Liver (tissue), 9 donors: ENCODE measurements around the gene TMEM86A. TPM values are rescaled to one million over a fixed set of nuclear protein-coding genes. Genes with fewer than 3 reads are reported as not detected.

Experiments
- DNase-seq: peaks from one replicate; pipeline ENCODE4 v3.0.0-alpha.2; 2017; ENCODE audit warnings: low spot score
- H3K27ac ChIP-seq, 2 donors: one replicate each; pipeline ENCODE4 v1.7.0; 2013; ENCODE audit warnings: inconsistent platforms in 2 of 2, low read length in 2 of 2, control low read depth in 1 of 2, low read depth in 1 of 2, mild to moderate bottlenecking in 1 of 2
- H3K27me3 ChIP-seq, 4 donors: one replicate each; pipeline versions ENCODE4 v1.6.1 to v1.7.0; 2013; ENCODE audit warnings: low read length in 3 of 4, inconsistent platforms in 1 of 4, mild to moderate bottlenecking in 1 of 4, moderate library complexity in 1 of 4; ENCODE audit not compliant: control insufficient read depth in 4 of 4, insufficient read depth in 4 of 4
- H3K36me3 ChIP-seq, 4 donors: one replicate each; pipeline versions ENCODE4 v1.6.1 to v1.7.0; 2013; ENCODE audit warnings: low read length in 3 of 4, mild to moderate bottlenecking in 3 of 4, low read depth in 1 of 4, moderate library complexity in 1 of 4; ENCODE audit not compliant: control insufficient read depth in 4 of 4, insufficient read depth in 3 of 4
- H3K4me1 ChIP-seq, 4 donors: one replicate each; pipeline versions ENCODE4 v1.6.1 to v1.7.0; 2013; ENCODE audit warnings: low read length in 3 of 4, mild to moderate bottlenecking in 3 of 4, moderate library complexity in 1 of 4; ENCODE audit not compliant: control insufficient read depth in 4 of 4, insufficient read depth in 4 of 4
- H3K4me3 ChIP-seq, 3 donors: one replicate each; pipeline versions ENCODE4 v1.6.1 to v1.7.0; 2013; ENCODE audit warnings: low read length in 3 of 3, control low read depth in 1 of 3, low read depth in 1 of 3, mild to moderate bottlenecking in 1 of 3
- H3K9ac ChIP-seq, 2 donors: one replicate each; pipeline ENCODE4 v1.7.0; 2013; ENCODE audit warnings: low read length in 2 of 2, mild to moderate bottlenecking in 2 of 2, moderate library complexity in 2 of 2, control low read depth in 1 of 2, low read depth in 1 of 2
- H3K9me3 ChIP-seq, 4 donors: one replicate each; pipeline versions ENCODE4 v1.6.1 to v1.7.0; 2013; ENCODE audit warnings: low read length in 3 of 4; ENCODE audit not compliant: control insufficient read depth in 4 of 4
- EGR1 ChIP-seq, 2 donors: IDR thresholded peaks; 2 replicates each; pipeline ENCODE4 v1.6.1; 2016 to 2018; ENCODE audit warnings: antibody characterized with exemption in 2 of 2, low read depth in 2 of 2
- FOXA1 ChIP-seq: IDR thresholded peaks from 2 replicates; pipeline ENCODE4 v1.6.1; 2016; ENCODE audit warnings: antibody characterized with exemption
- FOXA2 ChIP-seq: IDR thresholded peaks from 2 replicates; pipeline ENCODE4 v1.6.1; 2016; ENCODE audit warnings: antibody characterized with exemption
- HNF4A ChIP-seq, 2 donors: conservative IDR thresholded peaks; 2 replicates each; pipeline ENCODE4 v1.6.1; 2016; ENCODE audit warnings: antibody characterized with exemption in 2 of 2, mild to moderate bottlenecking in 2 of 2
- HNF4G ChIP-seq: IDR thresholded peaks from 2 replicates; pipeline ENCODE4 v1.6.1; 2016; ENCODE audit warnings: antibody characterized with exemption
- NR2F2 ChIP-seq: IDR thresholded peaks from 2 replicates; pipeline ENCODE4 v1.6.1; 2016; ENCODE audit warnings: antibody characterized with exemption
- RAD21 ChIP-seq, 2 donors: IDR thresholded peaks; 2 replicates each; pipeline ENCODE4 v1.6.1; 2016; ENCODE audit warnings: antibody characterized with exemption in 2 of 2, mild to moderate bottlenecking in 2 of 2
- RXRA ChIP-seq, 2 donors: IDR thresholded peaks; 2 replicates each; pipeline ENCODE4 v1.6.1; 2017 to 2018; ENCODE audit warnings: antibody characterized with exemption in 2 of 2, mild to moderate bottlenecking in 1 of 2
- TAF1 ChIP-seq: conservative IDR thresholded peaks from 2 replicates; pipeline ENCODE4 v1.6.1; 2016; ENCODE audit warnings: antibody characterized with exemption, mild to moderate bottlenecking
- YY1 ChIP-seq: IDR thresholded peaks from 2 replicates; pipeline ENCODE4 v1.6.1; 2016; ENCODE audit warnings: antibody characterized with exemption, mild to moderate bottlenecking
- WGBS: extraction: QIAGEN DNeasy Blood & Tissue Kit; methylation state at CpG from one replicate; pipeline ENCODE4 v1.1.7; 2013; 5-methylcytosine and 5-hydroxymethylcytosine counted together
- polyA plus RNA-seq, 2 donors: library from polyadenylated mRNA; stranded (reverse) in 1 of 2; unstranded in 1 of 2; fragments of 200-250 nt in 1 of 2; fragments of >200 nt in 1 of 2; fragmentation: Nextera tagmentation in 1 of 2; extraction: Ambion mirVana in 1 of 2; gene quantifications; one replicate each; pipeline versions ENCODE4 v1.2.1 to v1.2.3, GENCODE V29; 2013 to 2015
- total RNA-seq, 2 donors: library from RNA; depleted of rRNA; stranded (reverse); fragments of >200 nt; gene quantifications; one replicate each; pipeline ENCODE4 v1.2.3, GENCODE V29; 2014
- TF ChIP-seq, protein P1 (sequence below): fragments of 150-350 bp; IDR thresholded peaks from 2 replicates; pipeline ENCODE4 v1.5.1; 2017; ENCODE audit warnings: improper control_type of control experiment, low read depth, low read length; ENCODE audit not compliant: missing input control
- TF ChIP-seq, protein P2 (sequence below): IDR thresholded peaks from 2 replicates; pipeline ENCODE4 v1.6.1; 2016; ENCODE audit warnings: antibody characterized with exemption
- TF ChIP-seq, protein P3 (sequence below): IDR thresholded peaks from 2 replicates; pipeline ENCODE4 v1.6.1; 2016; ENCODE audit warnings: antibody characterized with exemption
- TF ChIP-seq, protein P4 (sequence below): IDR thresholded peaks from 2 replicates; pipeline ENCODE4 v1.6.1; 2016; ENCODE audit warnings: antibody characterized with exemption
- donor health status: healthy.
- donor health status: healthy.
- donor health status: healthy.
- donor health status: healthy.
- donor health status: healthy.

TMEM86A gene
- total and polyA plus RNA-seq, 4 donors: 1.8 to 2.7 (median 2.0) TPM

DNA sequence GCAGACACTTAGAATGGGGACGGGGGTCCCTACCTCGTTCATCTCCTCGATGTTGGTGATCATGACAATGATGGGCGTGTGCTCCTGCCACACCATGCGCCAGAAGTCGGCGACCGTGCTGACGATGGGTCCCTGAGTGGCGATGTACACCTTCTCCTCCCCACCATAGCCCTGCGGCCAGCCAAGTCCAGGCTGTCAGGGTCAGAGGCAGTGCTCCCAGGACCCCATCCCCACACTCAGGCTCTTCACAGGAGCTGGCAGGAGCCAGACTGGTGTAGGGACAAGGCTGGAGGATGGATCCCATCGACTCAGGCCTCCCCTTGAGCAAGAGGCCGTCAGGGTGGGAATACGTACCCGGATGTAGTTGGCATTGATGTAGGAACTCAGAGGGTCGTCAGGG lies 34.6 kb downstream of the TMEM86A start (continued):
- TF ChIP-seq FOXA2 (no peak), YY1 (no peak), RAD21 (IDR thresholded peaks at IDR 0.05) (no peak), TAF1 (no peak)
- TF ChIP-seq, protein P1, sequence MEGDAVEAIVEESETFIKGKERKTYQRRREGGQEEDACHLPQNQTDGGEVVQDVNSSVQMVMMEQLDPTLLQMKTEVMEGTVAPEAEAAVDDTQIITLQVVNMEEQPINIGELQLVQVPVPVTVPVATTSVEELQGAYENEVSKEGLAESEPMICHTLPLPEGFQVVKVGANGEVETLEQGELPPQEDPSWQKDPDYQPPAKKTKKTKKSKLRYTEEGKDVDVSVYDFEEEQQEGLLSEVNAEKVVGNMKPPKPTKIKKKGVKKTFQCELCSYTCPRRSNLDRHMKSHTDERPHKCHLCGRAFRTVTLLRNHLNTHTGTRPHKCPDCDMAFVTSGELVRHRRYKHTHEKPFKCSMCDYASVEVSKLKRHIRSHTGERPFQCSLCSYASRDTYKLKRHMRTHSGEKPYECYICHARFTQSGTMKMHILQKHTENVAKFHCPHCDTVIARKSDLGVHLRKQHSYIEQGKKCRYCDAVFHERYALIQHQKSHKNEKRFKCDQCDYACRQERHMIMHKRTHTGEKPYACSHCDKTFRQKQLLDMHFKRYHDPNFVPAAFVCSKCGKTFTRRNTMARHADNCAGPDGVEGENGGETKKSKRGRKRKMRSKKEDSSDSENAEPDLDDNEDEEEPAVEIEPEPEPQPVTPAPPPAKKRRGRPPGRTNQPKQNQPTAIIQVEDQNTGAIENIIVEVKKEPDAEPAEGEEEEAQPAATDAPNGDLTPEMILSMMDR: no peak

DNA sequence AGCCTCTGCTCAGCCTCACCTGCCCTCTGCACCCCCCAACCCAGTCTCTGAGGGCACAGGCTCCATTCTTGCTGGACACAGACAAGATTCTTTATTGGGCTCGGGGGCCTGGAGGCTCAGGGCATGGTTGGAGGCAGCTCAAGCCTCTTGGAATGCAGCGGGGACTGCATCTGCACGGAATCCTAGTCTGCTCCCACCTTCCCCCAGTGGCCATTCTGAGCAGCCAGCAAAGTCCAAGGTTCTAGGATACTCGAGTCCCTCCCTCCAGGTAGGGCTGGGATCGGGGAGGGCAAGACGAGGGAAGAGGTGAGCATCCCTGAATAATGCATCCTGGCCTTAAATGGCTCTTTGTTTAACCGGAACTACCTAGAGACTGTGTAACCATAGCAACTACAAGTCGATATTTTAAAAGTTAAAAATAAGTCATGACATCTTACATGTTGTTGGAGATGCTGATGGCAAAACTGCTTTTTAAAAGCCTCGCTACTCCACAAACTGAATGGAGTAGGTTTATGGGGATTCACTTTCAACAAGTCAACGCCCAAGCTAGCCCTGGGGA lies 38.1 kb downstream of the TMEM86A start:
- TF ChIP-seq TAF1: no peak
- no peak for TF ChIP-seq HNF4A (conservative IDR thresholded peaks at IDR 0.05)
- no peak for TF ChIP-seq RXRA (IDR thresholded peaks at IDR 0.05)
- TF ChIP-seq HNF4G: no peak
- TF ChIP-seq, protein P2, sequence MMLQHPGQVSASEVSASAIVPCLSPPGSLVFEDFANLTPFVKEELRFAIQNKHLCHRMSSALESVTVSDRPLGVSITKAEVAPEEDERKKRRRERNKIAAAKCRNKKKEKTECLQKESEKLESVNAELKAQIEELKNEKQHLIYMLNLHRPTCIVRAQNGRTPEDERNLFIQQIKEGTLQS: no peak
- TF ChIP-seq, protein P3, sequence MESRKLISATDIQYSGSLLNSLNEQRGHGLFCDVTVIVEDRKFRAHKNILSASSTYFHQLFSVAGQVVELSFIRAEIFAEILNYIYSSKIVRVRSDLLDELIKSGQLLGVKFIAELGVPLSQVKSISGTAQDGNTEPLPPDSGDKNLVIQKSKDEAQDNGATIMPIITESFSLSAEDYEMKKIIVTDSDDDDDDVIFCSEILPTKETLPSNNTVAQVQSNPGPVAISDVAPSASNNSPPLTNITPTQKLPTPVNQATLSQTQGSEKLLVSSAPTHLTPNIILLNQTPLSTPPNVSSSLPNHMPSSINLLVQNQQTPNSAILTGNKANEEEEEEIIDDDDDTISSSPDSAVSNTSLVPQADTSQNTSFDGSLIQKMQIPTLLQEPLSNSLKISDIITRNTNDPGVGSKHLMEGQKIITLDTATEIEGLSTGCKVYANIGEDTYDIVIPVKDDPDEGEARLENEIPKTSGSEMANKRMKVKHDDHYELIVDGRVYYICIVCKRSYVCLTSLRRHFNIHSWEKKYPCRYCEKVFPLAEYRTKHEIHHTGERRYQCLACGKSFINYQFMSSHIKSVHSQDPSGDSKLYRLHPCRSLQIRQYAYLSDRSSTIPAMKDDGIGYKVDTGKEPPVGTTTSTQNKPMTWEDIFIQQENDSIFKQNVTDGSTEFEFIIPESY: no peak
- TF ChIP-seq FOXA1: no peak
- TF ChIP-seq NR2F2: no peak
- no peak for TF ChIP-seq EGR1 (IDR thresholded peaks at IDR 0.05; ENCODE audit: low read depth in 2 of 2)
- no peaks in the 10 kb centered on the region for H3K4me1 ChIP-seq
- no peak overlapping the region for H3K27ac ChIP-seq
- H3K9me3 ChIP-seq: no peaks in the 10 kb centered on the region
- H3K36me3 ChIP-seq: no peaks in the 10 kb centered on the region
- no peaks in the 10 kb centered on the region for H3K27me3 ChIP-seq
- H3K4me3 ChIP-seq: no peak overlapping the region
- no peak overlapping the region for H3K9ac ChIP-seq
- 62% methylated on average over 10 of the region's 10 CpGs for WGBS
- no peak for DNase-seq

DNA sequence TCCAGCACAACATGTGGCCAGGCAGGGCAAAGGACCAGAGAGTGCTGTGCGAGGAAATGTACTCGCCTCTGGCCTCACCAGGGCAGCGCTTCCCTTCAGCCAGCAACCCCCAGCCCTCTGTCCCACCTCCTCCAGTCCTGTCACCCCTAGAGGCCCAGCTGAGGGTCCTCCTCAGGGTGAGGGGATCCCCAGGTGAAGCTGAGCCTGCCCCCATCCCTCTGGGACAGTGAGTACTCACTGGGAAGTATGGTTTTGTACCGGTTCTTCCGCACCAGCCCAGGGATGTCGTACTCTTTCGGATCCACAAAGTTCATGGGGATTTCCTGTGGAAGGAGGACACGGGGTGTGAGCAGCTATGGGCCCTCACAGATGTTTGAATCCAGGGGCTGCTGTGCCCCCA lies 39.1 kb downstream of the TMEM86A start:
- H3K9me3 ChIP-seq: no peaks in the 10 kb centered on the region
- DNase-seq: no peak
- no peaks in the 10 kb centered on the region for H3K4me1 ChIP-seq
- H3K36me3 ChIP-seq: no peaks in the 10 kb centered on the region
- no peaks in the 10 kb centered on the region for H3K27me3 ChIP-seq
- TF ChIP-seq, protein P1: no peak
- TF ChIP-seq, protein P4, sequence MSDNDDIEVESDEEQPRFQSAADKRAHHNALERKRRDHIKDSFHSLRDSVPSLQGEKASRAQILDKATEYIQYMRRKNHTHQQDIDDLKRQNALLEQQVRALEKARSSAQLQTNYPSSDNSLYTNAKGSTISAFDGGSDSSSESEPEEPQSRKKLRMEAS: no peak
- no peak overlapping the region for H3K9ac ChIP-seq
- no peak overlapping the region for H3K4me3 ChIP-seq
- WGBS: 91% methylated on average over 8 of the region's 8 CpGs
- no peak overlapping the region for H3K27ac ChIP-seq
